OCI-LY1 (cell line): ENCODE results near the gene CBFA2T2.

Experiments used
- EZH2 ChIP-seq: fragments of 200-600 bp; sonication (generic), shearing (Covaris generic); IDR thresholded peaks from 2 replicates; pipeline ENCODE4 v1.8.0; 2017; ENCODE audit warnings: borderline replicate concordance, mixed run types, mild to moderate bottlenecking, antibody characterized with exemption, low read length, moderate library complexity, mixed read lengths
- TF ChIP-seq, protein P1 (sequence below): fragments of 200-600 bp; sonication (generic), shearing (Covaris generic); IDR thresholded peaks from 2 replicates; pipeline ENCODE4 v1.5.1; 2017; ENCODE audit warnings: mild to moderate bottlenecking, antibody characterized with exemption, low read length, moderate library complexity, mixed read lengths

DNA sequence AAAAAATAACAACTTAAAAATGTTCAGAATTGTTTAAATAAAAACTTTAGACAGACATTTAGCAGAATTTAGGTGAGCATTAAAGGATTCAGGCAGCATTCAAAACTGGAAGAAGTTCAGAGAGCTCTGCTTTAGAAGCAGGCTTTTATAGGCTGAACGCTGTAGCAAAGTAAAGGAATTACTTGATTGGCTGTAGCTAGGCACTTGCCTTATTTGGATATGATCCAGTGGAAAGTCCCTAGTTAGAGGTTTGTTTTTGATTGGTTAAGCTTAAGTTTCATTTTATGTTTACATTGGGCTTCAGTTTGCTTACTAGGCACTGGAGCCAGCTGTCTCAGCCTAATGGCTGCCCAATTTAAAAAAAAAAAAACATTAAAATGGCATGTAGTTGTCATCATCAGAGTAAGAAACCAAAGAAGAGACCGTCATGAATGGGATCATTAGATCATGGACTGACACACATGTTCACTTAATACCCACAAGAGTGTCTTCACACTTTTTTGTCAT is 65.1 kb downstream of the CBFA2T2 start:
- TF ChIP-seq, protein P1, sequence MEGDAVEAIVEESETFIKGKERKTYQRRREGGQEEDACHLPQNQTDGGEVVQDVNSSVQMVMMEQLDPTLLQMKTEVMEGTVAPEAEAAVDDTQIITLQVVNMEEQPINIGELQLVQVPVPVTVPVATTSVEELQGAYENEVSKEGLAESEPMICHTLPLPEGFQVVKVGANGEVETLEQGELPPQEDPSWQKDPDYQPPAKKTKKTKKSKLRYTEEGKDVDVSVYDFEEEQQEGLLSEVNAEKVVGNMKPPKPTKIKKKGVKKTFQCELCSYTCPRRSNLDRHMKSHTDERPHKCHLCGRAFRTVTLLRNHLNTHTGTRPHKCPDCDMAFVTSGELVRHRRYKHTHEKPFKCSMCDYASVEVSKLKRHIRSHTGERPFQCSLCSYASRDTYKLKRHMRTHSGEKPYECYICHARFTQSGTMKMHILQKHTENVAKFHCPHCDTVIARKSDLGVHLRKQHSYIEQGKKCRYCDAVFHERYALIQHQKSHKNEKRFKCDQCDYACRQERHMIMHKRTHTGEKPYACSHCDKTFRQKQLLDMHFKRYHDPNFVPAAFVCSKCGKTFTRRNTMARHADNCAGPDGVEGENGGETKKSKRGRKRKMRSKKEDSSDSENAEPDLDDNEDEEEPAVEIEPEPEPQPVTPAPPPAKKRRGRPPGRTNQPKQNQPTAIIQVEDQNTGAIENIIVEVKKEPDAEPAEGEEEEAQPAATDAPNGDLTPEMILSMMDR, result no peak
- no peak for TF ChIP-seq EZH2
